Tibial nerve (tissue), 3 donors: ENCODE measurements around the gene CD63.

ENCODE experiments used
- POLR2A ChIP-seq, 2 donors: fragments of 450-650 bp; IDR thresholded peaks; one replicate each; pipeline ENCODE4 v1.6.1; 2017; ENCODE audit warnings: antibody characterized with exemption in 2 of 2, mild to moderate bottlenecking in 2 of 2, moderate library complexity in 2 of 2
- TF ChIP-seq, protein P1 (sequence below), 5 experiments: fragments of 200-600 bp in 3 of 5; fragments of 450-650 bp in 2 of 5; sonication (generic) in 3 of 5; IDR thresholded peaks; one replicate each; pipeline ENCODE4 v1.5.1; 2016 to 2019; ENCODE audit warnings: antibody characterized with exemption in 5 of 5, mild to moderate bottlenecking in 3 of 5, moderate library complexity in 2 of 5

DNA sequence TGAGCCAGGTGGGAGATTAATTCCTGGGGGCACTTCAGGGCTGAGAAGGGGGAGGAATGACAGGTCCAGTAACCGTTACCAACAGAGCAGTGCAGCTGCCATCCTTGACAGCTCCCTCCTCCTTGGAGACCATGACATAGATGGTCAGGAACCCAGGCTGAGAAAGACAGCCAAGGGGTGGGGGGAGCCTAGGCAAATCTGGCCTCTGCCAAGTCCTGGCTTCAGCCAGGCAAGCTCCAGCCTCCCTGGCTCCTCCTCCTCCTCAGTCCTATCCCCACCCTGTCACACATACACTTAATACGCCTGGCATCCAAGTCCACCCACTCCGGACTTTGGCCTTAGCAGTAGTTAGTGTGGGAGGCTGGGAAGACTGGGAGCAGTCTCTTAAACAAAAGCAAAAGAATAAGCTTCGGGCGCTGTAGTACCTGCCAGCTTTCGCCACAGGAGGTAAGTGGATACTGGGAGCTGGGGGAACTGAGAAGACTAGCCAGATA, 8.7 kb downstream of the CD63 start, which contains the start of gene RDH5:
- TF ChIP-seq POLR2A (IDR thresholded peaks at IDR 0.05): peak in 1 of 2 donors; percentile 15
- TF ChIP-seq, protein P1, sequence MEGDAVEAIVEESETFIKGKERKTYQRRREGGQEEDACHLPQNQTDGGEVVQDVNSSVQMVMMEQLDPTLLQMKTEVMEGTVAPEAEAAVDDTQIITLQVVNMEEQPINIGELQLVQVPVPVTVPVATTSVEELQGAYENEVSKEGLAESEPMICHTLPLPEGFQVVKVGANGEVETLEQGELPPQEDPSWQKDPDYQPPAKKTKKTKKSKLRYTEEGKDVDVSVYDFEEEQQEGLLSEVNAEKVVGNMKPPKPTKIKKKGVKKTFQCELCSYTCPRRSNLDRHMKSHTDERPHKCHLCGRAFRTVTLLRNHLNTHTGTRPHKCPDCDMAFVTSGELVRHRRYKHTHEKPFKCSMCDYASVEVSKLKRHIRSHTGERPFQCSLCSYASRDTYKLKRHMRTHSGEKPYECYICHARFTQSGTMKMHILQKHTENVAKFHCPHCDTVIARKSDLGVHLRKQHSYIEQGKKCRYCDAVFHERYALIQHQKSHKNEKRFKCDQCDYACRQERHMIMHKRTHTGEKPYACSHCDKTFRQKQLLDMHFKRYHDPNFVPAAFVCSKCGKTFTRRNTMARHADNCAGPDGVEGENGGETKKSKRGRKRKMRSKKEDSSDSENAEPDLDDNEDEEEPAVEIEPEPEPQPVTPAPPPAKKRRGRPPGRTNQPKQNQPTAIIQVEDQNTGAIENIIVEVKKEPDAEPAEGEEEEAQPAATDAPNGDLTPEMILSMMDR (IDR thresholded peaks at IDR 0.05): no peak
